LNCaP clone FGC (cell line): ENCODE results near the gene COL15A1.

Experiments used
- DNase-seq: peaks from one replicate; pipeline ENCODE4 v3.0.0-alpha.2; 2011; ENCODE audit warnings: low read depth
- H3K4me3 ChIP-seq: 2 replicates; pipeline ENCODE4 v1.5.1; 2011; ENCODE audit warnings: mild to moderate bottlenecking, low read depth, low read length, control low read depth
- CTCF ChIP-seq: IDR thresholded peaks from 2 replicates; pipeline ENCODE4 v1.5.1; 2012; ENCODE audit warnings: mild to moderate bottlenecking; ENCODE audit not compliant: control insufficient read depth, insufficient read depth; ENCODE audit errors: extremely low read depth

The COL15A1 gene

GRCh38 chr9:99076483-99077171, 132.9 kb downstream of the COL15A1 start:
- no peak for DNase-seq
- no peak overlapping the region for H3K4me3 ChIP-seq
- no peak for TF ChIP-seq CTCF

GRCh38 chr9:99078717-99079116, 135.0 kb downstream of the COL15A1 start:
- no peak overlapping the region for H3K4me3 ChIP-seq
- DNase-seq: no peak
- TF ChIP-seq CTCF: no peak

GRCh38 chr9:99079542-99079941, 135.8 kb downstream of the COL15A1 start:
- no peak for DNase-seq
- TF ChIP-seq CTCF: no peak
- no peak overlapping the region for H3K4me3 ChIP-seq

- TF ChIP-seq CTCF: no peak
- no peak overlapping the region for H3K4me3 ChIP-seq
Observed at GRCh38 chr9:99083051-99083450, 139.3 kb downstream of the COL15A1 start.

GRCh38 chr9:99085949-99086948, 142.5 kb downstream of the COL15A1 start:
- H3K4me3 ChIP-seq: no peak overlapping the region
- no peak for TF ChIP-seq CTCF
- no peak for DNase-seq

More at GRCh38 chr9:99083051-99083450, 139.3 kb downstream of the COL15A1 start:
- no peak for DNase-seq

GRCh38 chr9:99087462-99087861, 143.8 kb downstream of the COL15A1 start:
- H3K4me3 ChIP-seq: no peak overlapping the region
- no peak for TF ChIP-seq CTCF
- no peak for DNase-seq
